AML-193 (cell line): ENCODE data around the gene SCD5.
A peak's percentile ranks its signal among the peaks of the same experiment; 100 is the strongest.

Experiments
- DNase-seq, 2 experiments: peaks; one replicate each; lab custom pipeline; 2025; lab: John Stamatoyannopoulos, UW

SCD5 gene

DNA sequence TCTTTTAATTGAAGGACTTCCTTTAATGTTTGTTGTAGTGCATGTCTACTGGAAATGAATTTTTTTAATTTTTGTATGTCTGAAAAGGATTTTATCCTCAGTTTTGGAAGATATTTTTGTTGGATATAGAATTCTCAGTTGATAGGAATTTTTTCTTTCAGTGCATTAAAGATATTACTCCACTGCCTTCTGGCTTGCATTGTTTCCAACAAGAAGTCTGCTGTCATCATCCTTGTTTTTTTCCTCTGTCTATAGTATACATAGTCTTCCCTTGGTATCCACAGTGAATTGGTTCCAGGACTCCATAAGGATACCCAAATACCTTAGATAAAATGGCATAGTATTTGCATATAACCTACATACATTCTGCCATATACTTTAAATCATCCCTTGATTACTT, 33.5 kb downstream of the SCD5 start:
- no peak for DNase-seq

GRCh38 chr4:82761229-82761628, 37.4 kb downstream of the SCD5 start:
- no peak for DNase-seq

DNA sequence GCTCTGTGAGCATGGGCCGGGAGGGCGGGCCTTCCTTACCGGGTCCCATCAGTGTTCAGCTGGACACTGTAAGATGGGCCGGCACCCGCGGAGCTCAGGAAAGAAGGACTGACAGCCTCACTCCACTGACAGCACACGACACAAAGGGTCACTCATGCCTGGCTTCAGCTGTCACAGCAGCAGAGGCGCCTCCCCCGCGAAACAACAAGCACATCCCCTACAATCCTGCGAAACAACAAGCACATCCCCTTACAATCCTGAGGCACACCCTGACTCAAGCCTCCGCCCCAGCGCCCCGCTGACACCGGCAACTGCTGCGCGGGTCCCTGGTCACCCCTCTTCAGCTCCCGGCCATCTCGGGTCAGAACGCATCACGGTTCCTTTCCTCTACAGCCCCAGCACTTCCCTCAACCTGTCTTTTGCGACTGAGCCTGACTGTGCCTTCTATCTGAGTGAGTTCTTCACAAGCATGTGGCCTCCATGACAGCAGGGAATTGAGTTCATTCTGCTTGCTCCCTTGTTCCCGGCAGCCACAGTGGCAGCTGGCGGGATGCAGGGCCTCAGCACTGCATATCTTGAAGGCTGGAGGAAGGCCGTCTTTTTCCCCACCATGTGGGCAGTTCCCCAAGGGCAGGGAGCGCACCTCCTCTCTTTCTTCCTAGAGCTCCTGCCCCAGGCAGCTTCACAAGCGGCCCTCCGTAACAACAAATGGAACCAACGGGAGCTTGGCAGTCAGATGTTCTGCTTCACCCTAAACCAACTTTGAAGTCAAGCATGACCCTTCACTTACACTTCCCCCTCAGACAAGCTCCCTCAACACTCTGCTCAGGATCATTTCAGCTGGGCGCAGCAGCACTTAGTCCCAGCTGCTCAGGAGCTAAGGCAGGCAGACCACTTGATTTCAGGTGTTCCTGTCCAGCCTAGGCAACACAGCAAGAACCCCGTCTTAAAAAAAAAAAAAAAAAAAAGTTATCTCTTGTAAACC, 39.6 kb downstream of the SCD5 start:
- no peak for DNase-seq

GRCh38 chr4:82756061-82756460, 42.5 kb downstream of the SCD5 start:
- DNase-seq = no peak

DNA sequence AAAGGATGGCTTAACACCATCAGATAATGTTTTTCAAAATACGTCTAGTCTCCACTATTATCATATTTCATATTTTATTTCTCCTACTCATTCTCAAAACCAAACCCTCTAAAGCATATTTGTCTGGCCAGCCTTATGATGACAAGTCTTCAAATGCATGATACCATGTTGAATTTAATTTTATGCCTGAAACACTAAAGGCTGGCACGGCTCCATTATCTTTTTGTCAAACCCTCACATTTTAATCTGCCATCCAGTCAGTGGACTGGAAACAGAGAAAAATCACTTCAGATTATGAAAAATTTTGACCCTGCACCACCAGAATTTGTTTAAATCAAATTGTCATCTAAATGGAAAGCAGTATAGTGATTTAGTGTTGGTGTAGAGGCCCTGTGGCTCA, 42.9 kb downstream of the SCD5 start:
- DNase-seq = no peak

DNA sequence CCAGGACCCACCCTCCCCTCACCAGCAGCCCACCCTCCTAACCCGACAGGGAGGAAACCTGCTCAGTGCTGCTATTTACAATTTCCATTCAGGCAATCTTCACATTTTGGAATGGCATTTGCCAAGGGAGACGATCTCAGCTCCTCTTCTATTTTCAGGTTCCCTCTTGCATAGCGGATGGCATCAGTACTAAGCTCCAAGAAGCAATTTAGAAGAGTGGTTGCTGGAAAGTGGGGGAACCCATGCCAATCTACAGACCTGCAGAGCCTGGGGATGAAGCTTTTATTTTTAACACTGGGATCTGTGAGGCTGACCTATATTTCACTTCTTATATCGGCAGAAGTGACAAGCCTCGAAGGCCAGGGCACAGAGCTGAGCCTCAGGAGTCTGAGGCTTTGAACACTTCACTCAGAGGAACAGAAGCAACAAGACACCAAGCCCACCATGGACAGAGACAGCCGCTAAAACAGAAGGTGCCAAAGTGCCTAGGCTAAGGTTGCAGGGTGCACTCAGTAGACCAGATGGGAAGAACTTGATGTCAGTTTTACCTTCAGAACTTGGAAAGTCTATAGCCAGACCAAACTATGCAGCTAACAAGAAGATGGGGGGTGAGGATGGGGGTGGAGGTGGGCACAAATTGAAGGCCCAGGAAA, 44.0 kb downstream of the SCD5 start:
- no peak for DNase-seq

DNA sequence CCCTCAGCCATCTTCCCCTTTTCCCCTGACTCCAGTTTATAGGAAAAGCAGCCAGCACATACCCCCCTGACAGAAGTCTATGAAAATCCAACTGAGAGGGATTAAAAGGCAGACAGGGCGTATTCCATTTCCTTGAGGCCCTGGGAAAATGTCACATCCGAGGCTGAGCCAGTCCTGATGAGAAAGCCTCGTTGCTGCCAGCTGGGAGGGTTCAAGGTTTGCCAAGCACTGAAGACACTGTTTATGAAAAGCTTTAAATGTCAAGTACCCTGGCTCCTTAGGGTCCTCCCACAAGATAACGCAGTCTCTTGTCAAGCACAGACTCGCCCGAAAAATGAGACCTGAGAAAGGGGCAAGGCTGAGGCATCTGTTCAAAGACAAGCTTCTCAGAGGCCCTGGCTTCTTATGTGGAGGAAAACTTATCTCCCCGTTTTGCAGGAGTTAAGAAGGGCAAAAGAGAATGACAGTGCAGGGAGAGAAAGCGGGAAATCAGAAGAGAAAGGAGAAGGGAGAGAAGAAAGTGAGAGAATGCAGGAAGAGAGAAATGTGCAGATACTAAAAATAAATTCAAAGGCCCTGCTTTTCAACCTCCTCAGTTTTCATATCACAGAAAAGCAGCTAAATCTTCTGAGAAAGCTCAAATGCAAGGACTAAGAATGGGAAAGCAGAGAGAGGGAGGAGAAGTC, 44.7 kb downstream of the SCD5 start:
- DNase-seq = no peak

- no peak for DNase-seq
Observed at GRCh38 chr4:82753238-82753637, 45.4 kb downstream of the SCD5 start.

- DNase-seq = no peak
Observed at GRCh38 chr4:82748810-82749470, 49.7 kb downstream of the SCD5 start.

GRCh38 chr4:82747686-82748575, 50.7 kb downstream of the SCD5 start:
- no peak for DNase-seq

DNA sequence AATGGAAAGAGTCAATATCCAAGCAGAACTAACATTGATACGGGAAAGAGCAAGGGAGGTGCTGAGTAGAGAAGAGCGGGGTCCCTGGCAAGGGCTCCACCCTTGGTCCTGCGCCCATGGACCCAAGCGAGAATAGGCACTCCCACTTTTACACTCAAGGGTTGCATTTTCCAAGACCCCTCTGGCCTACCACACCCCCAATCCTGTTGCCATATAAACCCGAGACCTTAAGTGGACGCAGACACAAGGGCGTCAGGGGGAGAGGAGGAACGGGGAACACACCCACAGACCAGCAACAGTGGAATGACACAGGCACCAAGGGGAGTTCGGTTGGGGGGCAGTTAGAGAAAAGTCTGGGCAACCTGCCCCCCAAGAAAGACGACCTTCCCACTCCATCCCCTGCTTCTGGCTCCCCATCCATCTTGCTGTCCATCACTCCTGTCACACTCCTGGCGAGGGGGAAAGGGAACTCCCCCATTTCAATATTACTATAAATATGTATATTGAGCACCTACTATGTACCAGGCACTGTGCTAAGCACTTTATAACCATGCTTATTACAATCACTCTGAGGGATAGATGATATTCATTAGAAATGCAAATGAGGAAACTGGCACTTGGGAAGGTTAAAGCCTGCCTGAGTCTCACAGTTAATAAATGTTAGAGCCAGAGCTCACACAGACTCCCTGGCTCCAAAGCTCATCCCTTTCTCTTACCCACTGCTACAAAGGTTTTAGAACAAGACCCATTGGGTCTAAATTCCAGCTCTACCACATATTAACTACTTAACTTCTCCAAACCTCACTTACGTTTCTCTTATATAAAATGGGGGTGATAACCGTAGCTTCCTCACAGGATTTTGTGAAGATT, 51.7 kb downstream of the SCD5 start:
- no peak for DNase-seq

DNA sequence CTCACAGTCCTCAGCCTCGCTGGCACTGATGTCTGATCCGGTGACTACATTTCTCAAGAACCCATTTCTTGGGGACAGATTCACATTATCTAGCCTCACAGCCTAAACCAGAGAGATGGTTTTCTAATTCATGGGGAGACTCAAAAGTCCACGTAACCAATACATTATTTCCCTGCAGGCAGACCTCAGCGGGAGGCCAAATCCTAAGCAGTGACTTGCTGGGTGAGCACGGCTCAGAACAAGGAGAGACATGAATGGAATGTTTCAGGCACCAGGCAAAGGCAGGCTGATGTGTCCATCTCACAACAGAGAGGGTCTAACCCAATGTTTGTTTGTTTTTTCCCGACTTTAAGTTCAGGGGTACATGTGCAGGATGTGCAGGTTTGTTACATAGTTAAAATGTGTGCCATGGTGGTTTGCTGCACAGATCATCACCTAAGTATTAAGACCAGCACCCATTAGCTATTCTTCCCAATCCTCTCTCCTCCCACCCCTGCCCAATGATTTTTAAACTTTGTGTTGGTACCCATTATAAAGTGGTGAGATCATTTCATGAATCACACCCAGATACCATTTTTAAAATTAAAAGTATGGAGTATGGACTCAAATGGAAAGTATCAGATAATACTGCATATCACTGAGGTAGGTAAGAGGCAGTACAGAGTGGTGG, 53.3 kb downstream of the SCD5 start:
- no peak for DNase-seq

GRCh38 chr4:82744284-82744968, 54.2 kb downstream of the SCD5 start:
- DNase-seq = no peak

DNA sequence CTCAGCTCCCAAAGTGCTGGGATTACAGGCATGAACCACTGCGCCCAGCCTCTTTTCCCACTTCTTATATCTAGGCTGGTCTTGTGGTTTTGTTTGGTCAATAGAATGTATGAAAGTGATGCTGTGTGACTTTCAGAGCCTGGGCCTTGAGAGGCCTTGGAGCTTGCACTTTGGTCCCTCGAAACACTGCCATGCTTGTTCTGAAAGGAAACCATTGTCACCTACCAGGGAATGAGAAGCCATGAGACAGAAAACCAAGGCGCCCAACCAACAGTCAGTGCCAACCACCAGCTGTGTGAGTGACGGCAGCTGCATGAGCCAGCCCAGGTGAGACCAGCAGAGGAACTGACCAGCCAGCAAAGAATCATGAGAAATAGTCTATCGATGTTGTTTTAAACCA, 57.4 kb downstream of the SCD5 start:
- no peak for DNase-seq

DNA sequence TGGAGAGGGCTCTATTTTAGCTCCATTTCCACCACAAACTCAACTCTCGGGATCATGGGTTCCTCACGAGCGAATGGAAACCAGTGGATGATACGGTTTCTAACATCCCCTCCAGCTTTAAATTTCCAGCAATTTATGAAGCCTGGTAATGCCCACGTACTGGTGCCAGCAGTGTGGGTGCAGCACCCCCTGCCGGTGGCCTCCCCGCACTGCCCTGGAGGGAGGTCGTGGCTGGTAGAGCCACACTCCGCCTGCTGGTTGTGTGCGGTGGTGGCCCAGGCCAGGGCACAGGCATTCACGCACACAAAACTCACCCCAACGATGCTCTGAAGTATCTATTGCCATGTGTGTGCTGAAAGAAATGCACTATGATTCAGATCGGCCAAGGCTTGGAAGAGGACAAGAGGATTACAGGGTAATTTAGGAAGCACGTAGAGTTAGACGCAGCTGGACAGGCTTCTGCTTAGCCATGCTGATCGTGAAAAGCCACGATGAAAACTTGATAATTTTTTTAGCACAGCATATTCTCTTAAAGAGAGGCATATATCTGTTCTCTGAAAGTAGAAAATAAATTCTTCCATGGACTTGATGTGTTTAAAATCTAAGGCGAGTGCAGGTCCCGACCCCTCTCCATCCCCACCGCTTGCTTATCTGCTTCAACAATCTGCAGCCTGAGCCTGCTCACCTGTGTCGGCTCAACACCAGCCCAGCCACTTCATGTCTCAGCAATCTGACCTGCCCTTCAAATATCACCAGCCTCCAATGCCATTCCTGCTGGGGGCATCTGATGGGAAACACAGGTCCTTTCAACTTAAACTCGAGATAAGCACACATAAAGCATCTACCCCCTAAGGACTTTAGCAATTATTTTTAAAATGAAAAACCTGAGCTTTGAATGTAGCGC, 59.1 kb downstream of the SCD5 start:
- peak; percentile 60 to 71 for DNase-seq

- no peak for DNase-seq
Observed at GRCh38 chr4:82737354-82737753, 61.2 kb downstream of the SCD5 start.

DNA sequence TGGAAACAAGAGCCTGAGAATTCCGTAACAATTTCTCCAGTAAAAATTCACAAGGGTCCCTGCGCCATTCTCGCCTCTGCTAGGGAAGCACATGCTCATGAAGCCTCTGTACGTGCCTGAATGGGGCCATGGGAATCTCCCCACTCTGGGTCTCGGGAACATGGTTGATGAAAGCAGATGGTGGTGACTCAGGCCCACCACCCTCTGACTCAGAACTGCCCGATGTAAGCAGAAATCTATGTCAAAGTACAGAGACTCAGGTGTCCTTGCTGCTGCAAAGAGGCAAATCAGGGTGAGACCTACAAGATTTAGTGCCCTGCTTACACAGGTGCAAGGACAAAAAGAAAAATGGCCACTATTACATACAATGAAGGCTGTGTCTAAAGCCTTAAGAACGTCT, 65.0 kb downstream of the SCD5 start:
- no peak for DNase-seq

DNA sequence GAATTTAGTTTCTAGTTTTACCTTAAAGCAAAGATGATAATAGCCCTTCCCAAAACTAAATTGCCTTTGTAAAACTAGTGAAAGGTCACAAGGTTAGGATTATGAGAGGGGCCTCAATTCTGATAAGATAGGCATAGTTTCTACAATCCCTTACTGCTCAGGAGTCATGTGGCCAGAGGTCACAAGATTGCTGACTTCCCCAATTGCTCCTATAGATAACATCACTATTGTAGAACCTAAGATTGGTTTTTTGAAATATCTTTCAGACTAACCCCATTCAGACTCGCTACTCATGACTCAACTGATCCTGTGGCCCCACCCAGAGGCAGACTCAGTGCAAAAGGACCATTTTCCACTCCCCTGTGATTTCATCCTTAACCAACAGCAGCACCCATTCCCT, 70.3 kb downstream of the SCD5 start:
- no peak for DNase-seq
